SU-DHL-6 (cell line): Measurements from ENCODE around the gene NAPB.

ENCODE experiments used
- H2AFZ ChIP-seq: fragments of 200-600 bp; sonication (generic); 2 replicates; pipeline ENCODE4 v1.6.1; 2014; ENCODE audit warnings: low read depth, mild to moderate bottlenecking, moderate library complexity, mixed read lengths, antibody characterized with exemption, low read length; ENCODE audit not compliant: severe bottlenecking
- H3F3A ChIP-seq: fragments of 200-600 bp; shearing (Covaris generic); 2 replicates; pipeline ENCODE4 v1.6.0; 2016; ENCODE audit warnings: antibody characterized with exemption, mild to moderate bottlenecking; ENCODE audit not compliant: insufficient read depth
- H3K27ac ChIP-seq: fragments of 200-600 bp; sonication (generic); 2 replicates; pipeline ENCODE4 v1.5.1; 2016; ENCODE audit warnings: low read depth, mild to moderate bottlenecking, low read length, moderate library complexity, mixed read lengths
- H3K27me3 ChIP-seq: fragments of 200-600 bp; sonication (generic), shearing (Covaris generic); 2 replicates; pipeline ENCODE4 v1.6.0; 2014; ENCODE audit warnings: mild to moderate bottlenecking, low read length
- H3K36me3 ChIP-seq: fragments of 200-600 bp; sonication (generic); 2 replicates; pipeline ENCODE4 v1.6.1; 2014; ENCODE audit warnings: mild to moderate bottlenecking, low read length, mixed read lengths
- H3K4me2 ChIP-seq: fragments of 300-600, 200-600 bp; shearing (Covaris generic), sonication (generic); 2 replicates; pipeline ENCODE4 v1.6.0; 2014; ENCODE audit warnings: low read length, low read depth, mild to moderate bottlenecking; ENCODE audit not compliant: poor library complexity, severe bottlenecking
- H3K4me3 ChIP-seq: fragments of 200-600 bp; sonication (generic); 2 replicates; pipeline ENCODE4 v1.5.1; 2014; ENCODE audit warnings: antibody characterized with exemption, low read length, mild to moderate bottlenecking, mixed read lengths; ENCODE audit not compliant: insufficient read depth, poor library complexity, severe bottlenecking
- H3K79me2 ChIP-seq: fragments of 200-600 bp; sonication (generic); 2 replicates; pipeline ENCODE4 v1.6.1; 2014; ENCODE audit warnings: mild to moderate bottlenecking, low read length, moderate library complexity; ENCODE audit not compliant: insufficient read depth
- H3K9ac ChIP-seq: fragments of 200-600 bp; sonication (generic); 2 replicates; pipeline ENCODE4 v1.7.0; 2014; ENCODE audit warnings: mild to moderate bottlenecking, low read length
- H3K9me2 ChIP-seq: fragments of 200-600 bp; sonication (generic); replicated peaks from 2 replicates; pipeline ENCODE4 v1.6.1; 2014; ENCODE audit warnings: low read length; ENCODE audit not compliant: insufficient read depth
- H3K9me3 ChIP-seq: fragments of 200-600 bp; sonication (generic); 2 replicates; pipeline ENCODE4 v1.6.1; 2014; ENCODE audit warnings: low read length, mixed read lengths; ENCODE audit not compliant: insufficient read depth
- H4K20me1 ChIP-seq: fragments of 200-600 bp; sonication (generic); 2 replicates; pipeline ENCODE4 v1.6.1; 2014; ENCODE audit warnings: low read depth, mild to moderate bottlenecking, antibody characterized with exemption, low read length, moderate library complexity, mixed read lengths
- CTCF ChIP-seq: fragments of 200-600 bp; sonication (generic); IDR thresholded peaks from one replicate; pipeline ENCODE4 v1.5.1; 2017; ENCODE audit warnings: antibody characterized with exemption, mild to moderate bottlenecking, low read length, moderate library complexity; ENCODE audit not compliant: insufficient read depth, poor library complexity, severe bottlenecking
- EZH2phosphoT487 ChIP-seq: fragments of 200-600 bp; sonication (generic), shearing (Covaris generic); conservative IDR thresholded peaks from 2 replicates; pipeline ENCODE4 v1.6.1; 2018; ENCODE audit warnings: mild to moderate bottlenecking, antibody characterized with exemption, low read length, moderate library complexity, mixed read lengths

Gene NAPB

GRCh38 chr20:23399568-23400241 is 21.6 kb downstream of the NAPB start:
- Histone ChIP-seq H3K4me3 (no peak overlapping the region), H3K79me2 (peaks cover 11% of the 10 kb centered on the region), H3F3A (no peaks in the 10 kb centered on the region), H3K36me3 (peaks cover 3% of the 10 kb centered on the region; the same call in 1 of the 2 replicates), H3K4me2 (no peak overlapping the region), H3K9me3 (no peaks in the 10 kb centered on the region), H3K27ac (no peak overlapping the region), H3K9me2 (no peaks in the 10 kb centered on the region), H3K9ac (no peak overlapping the region), H4K20me1 (no peaks in the 10 kb centered on the region), H3K27me3 (no peaks in the 10 kb centered on the region), H2AFZ (no peak overlapping the region)
- no peak for TF ChIP-seq CTCF
- TF ChIP-seq EZH2phosphoT487 = no peak

- Histone ChIP-seq H2AFZ (no peak overlapping the region), H3K79me2 (no peaks in the 10 kb centered on the region), H3K9me3 (no peaks in the 10 kb centered on the region), H3K9ac (no peak overlapping the region), H3K4me3 (no peak overlapping the region), H3K9me2 (no peaks in the 10 kb centered on the region), H3F3A (no peaks in the 10 kb centered on the region), H3K36me3 (peaks cover 3% of the 10 kb centered on the region; the same call in 1 of the 2 replicates), H4K20me1 (no peaks in the 10 kb centered on the region), H3K27ac (no peak overlapping the region), H3K27me3 (no peaks in the 10 kb centered on the region), H3K4me2 (no peak overlapping the region)
- no peak for TF ChIP-seq CTCF
- TF ChIP-seq EZH2phosphoT487 = no peak
Measured at GRCh38 chr20:23397961-23398360, 23.3 kb downstream of the NAPB start.

GRCh38 chr20:23396950-23397627 is 24.2 kb downstream of the NAPB start:
- Histone ChIP-seq H3K4me3 (no peak overlapping the region), H3K9me3 (no peaks in the 10 kb centered on the region), H3K27me3 (no peaks in the 10 kb centered on the region), H4K20me1 (no peaks in the 10 kb centered on the region), H3K4me2 (no peak overlapping the region), H3K27ac (no peak overlapping the region), H2AFZ (no peak overlapping the region), H3K9me2 (no peaks in the 10 kb centered on the region), H3K79me2 (no peaks in the 10 kb centered on the region), H3F3A (no peaks in the 10 kb centered on the region), H3K9ac (no peak overlapping the region), H3K36me3 (peaks cover under 1% of the 10 kb centered on the region; the same call in 1 of the 2 replicates)
- no peak for TF ChIP-seq CTCF
- TF ChIP-seq EZH2phosphoT487 = no peak
